Activated CD4-positive, alpha-beta T cell treated with anti-CD3 and anti-CD28 coated beads for 36 hours (primary cell): ENCODE measurements around the gene IL1R2. TPM values are rescaled to one million over a fixed set of nuclear protein-coding genes. Genes with fewer than 3 reads are reported as not detected.
A peak's percentile ranks its signal among the peaks of the same experiment; 100 is the strongest.

ENCODE experiments used
- ATAC-seq: fragments of 200-7000 bp; cut with Tn5 transposase; one replicate; pipeline ENCODE4 v1.10.0; 2021; ENCODE audit warnings: mild to moderate bottlenecking, moderate library complexity
- CTCF ChIA-PET: fragments of 350-600 bp; sonication (Branson Sonifier 250); formaldehyde crosslinking; loops from one replicate; lab custom pipeline; 2021; ENCODE audit warnings: antibody characterized with exemption; lab: Charles Lee
- POLR2A ChIA-PET: fragments of 350-600 bp; sonication (Branson Sonifier 250); formaldehyde crosslinking; loops from one replicate; lab custom pipeline; 2021; ENCODE audit warnings: antibody characterized with exemption, inconsistent platforms; lab: Charles Lee
- DNase-seq: peaks from one replicate; pipeline ENCODE4 v3.0.0-alpha.2; 2020
- H3K27ac Mint-ChIP-seq: one replicate; pipeline ENCODE4 v1.8.0; 2021; ENCODE audit warnings: mixed read lengths
- H3K27me3 Mint-ChIP-seq: one replicate; pipeline ENCODE4 v1.8.0; 2021; ENCODE audit warnings: mixed read lengths
- H3K36me3 Mint-ChIP-seq: one replicate; pipeline ENCODE4 v1.8.0; 2021; ENCODE audit warnings: low read depth, mixed read lengths
- H3K4me1 Mint-ChIP-seq: one replicate; pipeline ENCODE4 v1.8.0; 2021; ENCODE audit warnings: mixed read lengths
- H3K4me3 Mint-ChIP-seq: one replicate; pipeline ENCODE4 v1.8.0; 2021; ENCODE audit warnings: mild to moderate bottlenecking, moderate library complexity, mixed read lengths
- H3K9me3 Mint-ChIP-seq: one replicate; pipeline ENCODE4 v1.8.0; 2021; ENCODE audit warnings: low read depth, mixed read lengths
- intact Hi-C, 2 experiments: fragments of 100-400 bp; cut with DNase I in 1 of 2; cut with micrococcal nuclease in 1 of 2; formaldehyde crosslinking; loops; one replicate each; pipeline versions ENCODE4 v1.14.2 to v1.15.1; 2022 to 2024; cut with DNase I, micrococcal nuclease
- total RNA-seq, 2 experiments: library from RNA; stranded (reverse); gene quantifications; one replicate each; pipeline ENCODE4 v1.2.3, GENCODE V29; 2021

The IL1R2 gene, protein sequence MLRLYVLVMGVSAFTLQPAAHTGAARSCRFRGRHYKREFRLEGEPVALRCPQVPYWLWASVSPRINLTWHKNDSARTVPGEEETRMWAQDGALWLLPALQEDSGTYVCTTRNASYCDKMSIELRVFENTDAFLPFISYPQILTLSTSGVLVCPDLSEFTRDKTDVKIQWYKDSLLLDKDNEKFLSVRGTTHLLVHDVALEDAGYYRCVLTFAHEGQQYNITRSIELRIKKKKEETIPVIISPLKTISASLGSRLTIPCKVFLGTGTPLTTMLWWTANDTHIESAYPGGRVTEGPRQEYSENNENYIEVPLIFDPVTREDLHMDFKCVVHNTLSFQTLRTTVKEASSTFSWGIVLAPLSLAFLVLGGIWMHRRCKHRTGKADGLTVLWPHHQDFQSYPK
- 10 to 100 TPM; 21.4 to 25.4 TPM for total RNA-seq

DNA sequence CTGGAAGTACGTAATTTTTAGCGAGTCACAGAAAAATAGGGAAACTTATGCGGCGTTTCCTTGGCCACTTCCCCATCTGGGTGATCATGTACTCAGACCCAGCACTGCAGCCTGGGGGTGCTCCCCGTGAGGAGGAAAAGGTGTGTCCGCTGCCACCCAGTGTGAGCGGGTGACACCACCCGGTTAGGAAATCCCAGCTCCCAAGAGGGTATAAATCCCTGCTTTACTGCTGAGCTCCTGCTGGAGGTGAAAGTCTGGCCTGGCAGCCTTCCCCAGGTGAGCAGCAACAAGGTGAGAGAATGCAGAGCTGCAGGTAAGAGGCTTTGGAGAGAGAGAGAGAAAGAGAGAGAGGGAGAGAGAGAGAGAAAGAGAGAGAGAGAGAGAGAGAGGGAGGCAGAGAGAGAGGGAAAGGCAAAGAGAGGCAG lies at the start of gene IL1R2:
TSS of gene IL1R2 (plus strand) at position 240 of the 425 bp plus-strand sequence. CDS start 16,616 bp downstream, outside the sequence.
- Mint-ChIP-seq H3K4me3 (no peak within 1 kb of the TSS), H3K4me1 (peaks cover 17% of the 10 kb centered on the region), H3K36me3 (no peaks in the 10 kb centered on the region), H3K9me3 (no peaks in the 10 kb centered on the region), H3K27me3 (peaks cover 10% of the 10 kb centered on the region), H3K27ac (no peak within 1 kb of the TSS)
- ATAC-seq = peak; percentile 47
- intact Hi-C loops = no loop called here
- CTCF ChIA-PET = no interaction called here
- POLR2A ChIA-PET = interaction anchor here (0.7 kb wide), 1 partner anchor 670 kb away, joined by 3 read pairs; no protein-coding TSS in a partner anchor
- no peak for DNase-seq

DNA sequence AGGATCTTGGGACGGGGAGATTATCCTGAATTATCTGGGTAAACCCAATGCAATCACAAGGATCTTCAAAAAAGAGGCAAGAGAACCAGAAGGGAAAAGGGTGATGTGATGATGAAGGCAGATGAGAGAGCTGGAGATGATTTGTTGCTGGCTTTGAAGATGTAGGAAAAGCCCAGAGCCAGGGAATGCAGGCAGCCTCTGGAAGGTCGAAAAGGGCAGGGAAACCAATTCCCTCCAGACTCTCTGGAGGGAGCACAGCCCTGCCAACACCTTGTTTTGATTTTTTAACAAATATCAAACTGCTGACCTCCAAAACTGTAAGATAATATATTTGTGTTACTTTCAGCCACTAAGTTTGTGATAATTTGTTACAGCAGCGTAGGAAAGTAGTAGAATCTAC lies 48.9 kb upstream of the IL1R2 start:
- H3K4me1 Mint-ChIP-seq = no peaks in the 10 kb centered on the region
- POLR2A ChIA-PET = no interaction called here

DNA sequence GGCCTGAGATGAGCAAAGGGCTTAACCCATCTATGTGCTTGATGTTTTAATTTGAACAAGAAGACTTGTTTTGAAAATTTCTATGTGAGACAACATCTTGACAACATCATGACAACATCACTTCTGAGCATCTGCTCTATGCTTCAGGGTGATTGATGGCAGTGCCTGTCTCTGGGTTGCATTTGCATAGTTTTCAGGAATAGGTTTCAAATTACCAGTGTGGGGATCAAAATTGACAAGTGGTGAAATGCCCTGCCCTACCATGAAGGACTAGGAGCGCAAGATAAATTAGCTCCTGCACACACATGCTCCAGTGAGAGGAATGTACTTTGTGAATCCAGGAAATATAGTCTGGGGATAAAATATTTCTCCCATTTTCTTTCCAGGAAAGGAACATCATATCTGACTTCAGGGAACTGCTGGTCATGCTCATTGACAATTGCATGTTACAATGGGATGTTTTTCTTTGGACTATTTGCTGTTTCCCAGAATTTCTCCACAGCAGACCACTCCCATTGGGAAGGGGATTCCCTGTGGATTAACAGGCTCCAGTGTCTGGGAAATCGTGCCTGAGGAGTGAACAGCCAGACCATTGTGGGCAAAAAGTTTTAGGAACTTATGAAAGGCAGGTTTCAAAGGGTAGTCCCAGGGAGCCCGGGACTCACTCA lies 45.3 kb upstream of the IL1R2 start:
- no peak overlapping the region for H3K27ac Mint-ChIP-seq
- ATAC-seq (no peak), DNase-seq (no peak)
- H3K27me3 Mint-ChIP-seq = peaks cover 9% of the 10 kb centered on the region
- POLR2A ChIA-PET = no interaction called here
- peaks cover 3% of the 10 kb centered on the region for H3K36me3 Mint-ChIP-seq
- intact Hi-C loops = no loop called here
- peaks cover 8% of the 10 kb centered on the region for H3K4me1 Mint-ChIP-seq
- CTCF ChIA-PET = no interaction called here
- H3K4me3 Mint-ChIP-seq = no peak overlapping the region
- peaks cover 6% of the 10 kb centered on the region for H3K9me3 Mint-ChIP-seq

More for the DNA sequence above, 48.9 kb upstream of the IL1R2 start:
- no peak for DNase-seq
- peaks cover 8% of the 10 kb centered on the region for H3K9me3 Mint-ChIP-seq
- H3K27ac Mint-ChIP-seq = no peak overlapping the region
- H3K36me3 Mint-ChIP-seq = peaks cover under 1% of the 10 kb centered on the region
- H3K27me3 Mint-ChIP-seq = peaks cover 15% of the 10 kb centered on the region
- no peak overlapping the region for H3K4me3 Mint-ChIP-seq
- intact Hi-C loops = no loop called here
- CTCF ChIA-PET = no interaction called here
- no peak for ATAC-seq

- DNase-seq (no peak), ATAC-seq (no peak)
- CTCF ChIA-PET = no interaction called here
- Mint-ChIP-seq H3K4me3 (no peak overlapping the region), H3K4me1 (peaks cover 11% of the 10 kb centered on the region), H3K9me3 (peaks cover 6% of the 10 kb centered on the region), H3K27ac (no peak overlapping the region), H3K36me3 (peaks cover 3% of the 10 kb centered on the region), H3K27me3 (peaks cover 9% of the 10 kb centered on the region)
- POLR2A ChIA-PET = no interaction called here
- intact Hi-C loops = no loop called here
These were observed 44.4 kb upstream of the IL1R2 start for GRCh38 chr2:101947374-101947773.

- intact Hi-C loops = no loop called here
- no peak for ATAC-seq
- peaks cover 3% of the 10 kb centered on the region for H3K27me3 Mint-ChIP-seq
- no peak overlapping the region for H3K4me3 Mint-ChIP-seq
- CTCF ChIA-PET = interaction anchor here (1.0 kb wide), 1 partner anchor 449 kb away, joined by 4 read pairs; no protein-coding TSS in a partner anchor
- POLR2A ChIA-PET = no interaction called here
- H3K27ac Mint-ChIP-seq = no peak overlapping the region
- H3K36me3 Mint-ChIP-seq = peaks cover 3% of the 10 kb centered on the region
- peaks cover 11% of the 10 kb centered on the region for H3K4me1 Mint-ChIP-seq
- H3K9me3 Mint-ChIP-seq = peaks cover 6% of the 10 kb centered on the region
- no peak for DNase-seq
These were observed 43.1 kb upstream of the IL1R2 start for GRCh38 chr2:101948625-101949155.

GRCh38 chr2:101949304-101949703 lies 42.5 kb upstream of the IL1R2 start:
- Mint-ChIP-seq H3K4me1 (peaks cover 11% of the 10 kb centered on the region), H3K27me3 (peaks cover 3% of the 10 kb centered on the region), H3K9me3 (peaks cover 6% of the 10 kb centered on the region), H3K4me3 (no peak overlapping the region), H3K27ac (no peak overlapping the region), H3K36me3 (peaks cover 3% of the 10 kb centered on the region)
- ATAC-seq (peak; percentile 97), DNase-seq (peak; percentile 51)
- intact Hi-C loops = no loop called here
- ChIA-PET CTCF (interaction anchor here (1.0 kb wide), 1 partner anchor 448 kb away, joined by 4 read pairs; no protein-coding TSS in a partner anchor), POLR2A (no interaction called here)

GRCh38 chr2:101951296-101951695 lies 40.5 kb upstream of the IL1R2 start:
- Mint-ChIP-seq H3K4me3 (no peak overlapping the region), H3K4me1 (peaks cover 11% of the 10 kb centered on the region), H3K27me3 (peaks cover 3% of the 10 kb centered on the region), H3K9me3 (peaks cover 6% of the 10 kb centered on the region), H3K36me3 (peaks cover 3% of the 10 kb centered on the region), H3K27ac (no peak overlapping the region)
- intact Hi-C loops = no loop called here
- ATAC-seq = no peak
- ChIA-PET CTCF (no interaction called here), POLR2A (no interaction called here)
- DNase-seq = no peak

DNA sequence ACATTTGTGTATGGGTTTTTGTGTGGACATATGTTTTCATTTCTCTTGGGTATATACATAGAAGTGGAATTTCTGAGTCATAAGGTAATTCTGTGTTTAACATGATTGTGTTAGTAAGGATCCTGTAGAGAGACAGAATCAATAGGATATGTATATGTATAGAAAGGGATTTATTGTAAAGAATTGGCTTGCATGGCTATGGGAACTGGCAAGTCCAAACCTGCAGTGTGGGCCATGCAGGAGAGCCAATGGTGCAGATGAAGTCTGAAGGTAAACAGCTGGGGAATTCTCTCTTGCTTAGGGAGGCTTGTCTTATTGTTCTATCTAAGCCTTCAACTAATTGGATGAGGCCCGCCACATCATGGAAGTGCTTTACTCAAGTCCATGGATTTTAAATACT lies 39.2 kb upstream of the IL1R2 start:
- DNase-seq (no peak), ATAC-seq (no peak)
- ChIA-PET CTCF (no interaction called here), POLR2A (no interaction called here)
- intact Hi-C loops = no loop called here
- Mint-ChIP-seq H3K9me3 (peaks cover 8% of the 10 kb centered on the region), H3K36me3 (peaks cover 3% of the 10 kb centered on the region), H3K4me1 (peaks cover 11% of the 10 kb centered on the region), H3K27ac (no peak overlapping the region), H3K4me3 (no peak overlapping the region), H3K27me3 (peaks cover 3% of the 10 kb centered on the region)

DNA sequence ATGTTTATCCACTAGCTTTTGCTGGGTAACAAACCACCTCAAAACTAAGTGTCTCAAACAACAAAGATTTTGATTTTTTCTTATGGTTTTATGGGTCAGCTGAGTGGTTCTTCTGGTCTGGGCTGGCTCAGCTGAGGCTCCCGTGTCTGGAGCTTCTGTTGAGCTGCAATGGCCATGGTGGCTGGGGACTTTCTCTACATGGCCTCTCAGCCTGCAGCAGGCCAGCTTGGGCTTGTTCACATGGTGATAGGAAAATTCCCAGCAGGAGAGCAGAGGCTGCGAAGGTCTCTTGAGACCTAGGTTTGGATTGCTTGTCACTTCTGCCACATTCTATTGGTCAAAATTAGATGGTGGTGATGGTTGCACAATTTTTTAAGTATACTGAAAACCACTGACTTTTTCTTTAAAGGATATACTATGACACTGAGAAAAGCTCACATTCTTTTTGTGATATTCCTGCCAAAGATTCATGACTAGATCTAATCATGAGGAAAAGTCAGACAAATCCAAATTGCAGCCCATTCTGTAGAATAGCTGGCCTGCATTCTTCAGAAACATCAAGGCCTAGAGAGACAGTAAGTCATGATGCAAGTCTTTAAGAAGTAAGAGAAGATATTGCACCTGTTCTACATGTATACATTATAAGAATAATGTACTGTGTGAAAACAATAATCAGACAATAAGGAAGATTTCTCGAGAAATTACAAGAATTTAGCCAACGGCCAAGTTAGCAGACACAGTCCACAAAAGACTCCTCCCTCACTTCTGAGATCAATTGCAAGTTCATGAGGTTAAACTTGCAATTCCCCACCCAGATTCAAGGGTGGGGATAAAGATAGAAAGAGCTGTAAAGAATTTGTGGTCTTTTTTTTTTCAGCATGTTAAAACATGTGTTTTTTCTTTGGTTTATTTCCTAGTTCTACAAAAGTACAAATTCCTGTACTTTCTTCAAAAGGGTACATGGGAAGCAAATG lies 35.0 kb upstream of the IL1R2 start:
- H3K4me1 Mint-ChIP-seq = peaks cover 9% of the 10 kb centered on the region
- no peak for ATAC-seq
- H3K36me3 Mint-ChIP-seq = peaks cover 4% of the 10 kb centered on the region
- DNase-seq = no peak
- no peaks in the 10 kb centered on the region for H3K27me3 Mint-ChIP-seq
- H3K4me3 Mint-ChIP-seq = no peak overlapping the region
- H3K27ac Mint-ChIP-seq = no peak overlapping the region
- ChIA-PET POLR2A (no interaction called here), CTCF (interaction anchor here (0.6 to 1.1 kb wide), 2 partner anchors 18 to 67 kb away, joined by 3 to 4 read pairs; no protein-coding TSS in a partner anchor)
- peaks cover 11% of the 10 kb centered on the region for H3K9me3 Mint-ChIP-seq
- intact Hi-C loops = no loop called here

DNA sequence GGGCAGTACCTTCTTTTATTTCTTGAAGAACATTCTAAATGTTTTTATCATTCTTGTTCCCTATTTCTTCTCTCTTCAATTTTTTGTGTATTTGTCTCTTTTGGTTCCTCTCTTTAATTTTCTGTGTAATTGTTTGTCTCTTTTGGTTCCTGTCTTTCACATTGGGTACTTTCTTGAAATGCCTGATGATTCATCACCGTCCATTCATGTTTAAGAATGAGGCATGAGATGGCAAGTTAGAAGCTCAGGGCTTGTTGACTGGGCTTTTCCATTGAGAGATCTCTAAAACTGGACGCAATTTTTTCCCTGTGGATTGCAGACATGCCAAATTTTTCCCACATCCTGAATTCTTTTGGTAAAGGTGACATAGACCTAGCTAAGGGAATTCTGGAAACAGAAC lies 33.7 kb upstream of the IL1R2 start:
- Mint-ChIP-seq H3K9me3 (peaks cover 11% of the 10 kb centered on the region), H3K4me3 (no peak overlapping the region), H3K27me3 (no peaks in the 10 kb centered on the region), H3K27ac (no peak overlapping the region), H3K4me1 (peaks cover 7% of the 10 kb centered on the region), H3K36me3 (peaks cover 4% of the 10 kb centered on the region)
- intact Hi-C loops = no loop called here
- no peak for DNase-seq
- ChIA-PET CTCF (interaction anchor here (0.6 to 1.2 kb wide), 2 partner anchors 43 to 82 kb away, joined by 3 read pairs; no protein-coding TSS in a partner anchor), POLR2A (no interaction called here)
- peak; percentile 33 for ATAC-seq
